ENCODE measurements around the gene SYT1.

- TF ChIP-seq CTCF (IDR thresholded peaks at IDR 0.05) (no peak), ZFX (IDR thresholded peaks at IDR 0.05; ENCODE audit: borderline replicate concordance) (no peak)
These were observed 372.3 kb downstream of the SYT1 start for GRCh38 chr12:79236920-79237319.

All from 22Rv1 (cell line).